GM18909 (cell line): ENCODE data around the gene BPTF.
"Not testable (repeated sequence)": the region's sequence is repeated elsewhere in the genome, so short reads cannot be mapped to it uniquely, and the experiment has no call there.

Experiments
- ATAC-seq: cut with Tn5 transposase; IDR thresholded peaks from one replicate; pipeline ENCODE4 v1.9.1; 2021; ENCODE audit warnings: mild to moderate bottlenecking; ENCODE audit not compliant: unreplicated experiment, poor library complexity

The BPTF gene

GRCh38 chr17:67831268-67831667 lies 6.0 kb downstream of the BPTF start:
- ATAC-seq, result no peak

- no peak for ATAC-seq
Measured at GRCh38 chr17:67833134-67833533, 7.8 kb downstream of the BPTF start.

GRCh38 chr17:67833946-67834631 lies 8.8 kb downstream of the BPTF start:
- no peak for ATAC-seq

GRCh38 chr17:67834634-67835033 lies 9.3 kb downstream of the BPTF start:
- no peak for ATAC-seq

GRCh38 chr17:67836205-67836987 lies 11.1 kb downstream of the BPTF start:
- ATAC-seq, result no peak

- no peak for ATAC-seq
Measured at GRCh38 chr17:67837965-67838364, 12.7 kb downstream of the BPTF start.

GRCh38 chr17:67838538-67838937 lies 13.2 kb downstream of the BPTF start:
- ATAC-seq, result no peak

- no peak for ATAC-seq
Measured at GRCh38 chr17:67841992-67842391, 16.7 kb downstream of the BPTF start.

GRCh38 chr17:67842648-67843047 lies 17.3 kb downstream of the BPTF start:
- ATAC-seq, result no peak

GRCh38 chr17:67845374-67845773 lies 20.1 kb downstream of the BPTF start:
- ATAC-seq, result no peak

- ATAC-seq, result not testable (repeated sequence)
Measured at GRCh38 chr17:67848189-67848588, 22.9 kb downstream of the BPTF start.

- ATAC-seq, result not testable (repeated sequence)
Measured at GRCh38 chr17:67848846-67849245, 23.5 kb downstream of the BPTF start.

GRCh38 chr17:67850991-67851631 lies 25.8 kb downstream of the BPTF start:
- ATAC-seq, result no peak

- no peak for ATAC-seq
Measured at GRCh38 chr17:67853703-67854102, 28.4 kb downstream of the BPTF start.

GRCh38 chr17:67854378-67854777 lies 29.1 kb downstream of the BPTF start:
- no peak for ATAC-seq

- no peak for ATAC-seq
Measured at GRCh38 chr17:67855504-67856324, 30.4 kb downstream of the BPTF start.

- not testable (repeated sequence) for ATAC-seq
Measured at GRCh38 chr17:67856402-67856801, 31.1 kb downstream of the BPTF start.

- ATAC-seq, result no peak
Measured at GRCh38 chr17:67862614-67863217, 37.4 kb downstream of the BPTF start.

- ATAC-seq, result no peak
Measured at GRCh38 chr17:67863624-67864247, 38.4 kb downstream of the BPTF start.

- ATAC-seq, result no peak
Measured at GRCh38 chr17:67865438-67865837, 40.1 kb downstream of the BPTF start.
